GM19193 (cell line): ENCODE results near the gene SLFN14.

Source experiments
- POLR2A ChIP-seq: IDR thresholded peaks from 4 replicates; pipeline ENCODE4 v1.6.1; 2011; ENCODE audit not compliant: insufficient read depth, insufficient read length; ENCODE audit errors: extremely low read depth

Gene SLFN14

GRCh38 chr17:35560703-35561102 is at the start of gene SLFN14:
TSS of gene SLFN14 (minus strand) at chr17:35560819. CDS start at chr17:35558062, 2,757 bp downstream.
- no peak for TF ChIP-seq POLR2A

- no peak for TF ChIP-seq POLR2A
Measured at GRCh38 chr17:35609831-35610230, 49.2 kb upstream of the SLFN14 start.

GRCh38 chr17:35607239-35607847 is 46.7 kb upstream of the SLFN14 start:
- TF ChIP-seq POLR2A: no peak

GRCh38 chr17:35605678-35606077 is 45.1 kb upstream of the SLFN14 start:
- no peak for TF ChIP-seq POLR2A

GRCh38 chr17:35603674-35604073 is 43.1 kb upstream of the SLFN14 start:
- TF ChIP-seq POLR2A: no peak

GRCh38 chr17:35597604-35598003 is 37.0 kb upstream of the SLFN14 start:
- no peak for TF ChIP-seq POLR2A

- TF ChIP-seq POLR2A: no peak
Measured at GRCh38 chr17:35596530-35597233, 36.1 kb upstream of the SLFN14 start.

- TF ChIP-seq POLR2A: no peak
Measured at GRCh38 chr17:35596072-35596471, 35.5 kb upstream of the SLFN14 start.

- TF ChIP-seq POLR2A: no peak
Measured at GRCh38 chr17:35588196-35588920, 27.7 kb upstream of the SLFN14 start.

- TF ChIP-seq POLR2A: peak; percentile 73
Measured at GRCh38 chr17:35587074-35587961, 26.7 kb upstream of the SLFN14 start, which contains the start of gene AP2B1. TSS of gene AP2B1 (plus strand) at chr17:35587322. CDS start at chr17:35594031, 6,709 bp downstream.

- TF ChIP-seq POLR2A: no peak
Measured at GRCh38 chr17:35586569-35587073, 26.0 kb upstream of the SLFN14 start.

GRCh38 chr17:35584061-35584460 is 23.4 kb upstream of the SLFN14 start:
- TF ChIP-seq POLR2A: no peak

GRCh38 chr17:35578929-35579432 is 18.4 kb upstream of the SLFN14 start:
- TF ChIP-seq POLR2A: no peak

GRCh38 chr17:35578197-35578928 is 17.7 kb upstream of the SLFN14 start, which contains the start of gene PEX12:
TSS of gene PEX12 (minus strand) at chr17:35578571. CDS start at chr17:35578021, 550 bp downstream.
- peak; percentile 90 for TF ChIP-seq POLR2A
